Stimulated activated CD8-positive, alpha-beta memory T cell treated with anti-CD3 and anti-CD28 coated beads, Interleukin-2, amount 100 ng/mL, for 48 hours (primary cell): ENCODE measurements around the gene YDJC.
"Not testable (repeated sequence)": the region's sequence is repeated elsewhere in the genome, so short reads cannot be mapped to it uniquely, and the experiment has no call there.

Experiments
- DNase-seq, 2 donors: peaks; one replicate each; pipeline ENCODE4 v3.0.0-alpha.2; 2020; ENCODE audit warnings: low read depth in 2 of 2

Gene YDJC

GRCh38 chr22:21651521-21652009 lies 21.7 kb upstream of the YDJC start:
- no peak for DNase-seq

DNA sequence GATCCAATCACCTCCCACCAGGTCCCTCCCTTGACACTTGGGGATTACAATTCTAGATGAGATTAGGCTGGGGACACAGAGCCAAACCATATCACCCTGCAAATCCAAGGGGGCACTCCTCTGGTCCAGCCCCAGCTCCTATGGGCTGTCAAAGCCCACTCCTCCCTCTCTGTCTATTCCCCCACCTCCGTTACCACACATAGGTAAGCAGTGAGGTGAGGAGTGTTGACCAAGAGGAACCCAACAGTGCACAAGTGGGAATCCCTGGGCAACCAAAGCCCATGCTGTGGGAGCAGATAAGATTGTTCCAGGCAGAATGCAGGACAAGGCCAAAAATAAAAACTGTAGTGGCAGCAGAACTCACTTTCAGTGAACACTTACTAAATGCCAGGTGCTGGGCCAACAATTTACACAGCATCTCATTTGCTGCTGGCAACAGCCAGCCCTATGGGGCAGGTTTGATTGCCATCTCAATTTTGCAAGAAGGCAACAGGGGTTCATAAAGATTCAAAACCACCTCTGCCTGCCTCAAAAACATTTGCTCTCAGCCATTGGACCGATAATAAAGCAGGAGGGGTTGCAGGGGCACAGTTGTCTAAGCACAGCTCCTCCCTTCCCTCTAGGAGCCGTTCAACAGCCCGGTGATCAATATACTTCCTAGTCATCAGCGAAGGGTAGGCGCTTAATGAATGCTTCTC lies 21.1 kb upstream of the YDJC start:
- DNase-seq, result no peak

GRCh38 chr22:21650280-21650679 lies 20.5 kb upstream of the YDJC start:
- no peak for DNase-seq

DNA sequence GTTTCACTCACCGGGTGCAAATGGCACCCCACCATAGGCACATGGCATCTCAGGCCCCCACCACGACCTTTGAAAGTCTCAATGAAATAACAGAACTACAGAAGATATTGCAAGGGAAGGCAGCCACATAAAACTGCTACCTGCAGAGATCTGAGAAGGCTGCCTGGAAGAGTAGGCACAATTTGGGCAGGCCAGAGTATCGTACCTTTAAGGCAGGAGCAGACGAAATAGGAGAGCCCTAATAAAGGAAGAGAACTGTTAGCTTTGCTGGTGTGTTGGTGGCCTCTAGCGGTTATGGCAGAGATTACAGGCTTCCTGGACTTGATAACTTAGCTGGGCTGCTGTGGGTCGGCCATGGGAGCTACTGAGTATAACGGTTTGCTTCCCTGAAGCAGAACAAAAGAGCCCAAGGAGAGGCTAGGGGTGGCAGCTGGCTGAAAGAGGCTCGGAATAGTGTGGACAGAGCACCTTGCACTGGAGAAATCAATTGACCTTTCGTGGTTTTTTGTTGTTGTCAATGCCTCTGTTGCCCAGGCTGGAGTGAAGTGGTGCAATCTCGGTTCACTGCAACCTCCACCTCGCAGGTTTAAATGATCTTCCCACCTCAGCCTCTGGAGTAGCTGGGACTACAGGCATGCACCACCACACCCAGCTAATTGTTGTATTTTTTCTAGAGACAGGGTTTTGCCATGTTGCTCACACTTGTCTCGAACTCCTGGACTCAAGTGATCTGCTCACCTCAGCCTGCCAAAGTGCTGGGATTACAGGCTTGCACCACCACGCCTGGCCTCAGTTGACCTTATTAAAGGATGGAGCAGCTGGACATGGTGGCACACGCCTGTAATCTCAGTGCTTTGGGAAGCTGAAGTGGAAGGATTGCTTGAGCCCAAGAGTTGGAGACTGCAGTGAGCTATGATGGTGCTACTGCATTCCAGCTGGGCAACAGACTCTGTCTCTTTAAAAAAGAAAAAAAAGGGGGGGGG lies 17.1 kb upstream of the YDJC start:
- DNase-seq, result peak; percentile 32 to 65

DNA sequence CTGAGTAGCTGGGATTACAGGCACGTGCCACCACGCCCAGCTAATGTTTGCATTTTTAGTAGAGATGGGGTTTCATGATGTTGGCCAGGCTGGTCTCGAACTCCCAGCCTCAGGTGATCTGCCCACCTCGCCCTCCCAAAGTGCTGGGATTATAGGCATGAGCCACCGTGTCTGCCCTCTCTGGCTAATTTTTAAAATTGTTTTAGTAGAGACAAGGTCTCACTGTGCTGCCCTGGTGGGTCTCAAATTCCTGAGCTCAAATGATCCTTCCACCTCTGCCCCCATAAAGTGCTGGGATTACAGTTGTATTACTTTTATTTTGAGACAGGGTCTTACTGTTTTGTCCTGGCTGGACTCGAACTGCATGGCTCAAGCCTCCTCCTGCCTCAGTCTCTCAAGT lies 15.7 kb upstream of the YDJC start:
- DNase-seq, result not testable (repeated sequence)

GRCh38 chr22:21643533-21644357 lies 13.9 kb upstream of the YDJC start:
- DNase-seq, result no peak

GRCh38 chr22:21642584-21643448 lies 13.0 kb upstream of the YDJC start:
- DNase-seq, result peak; percentile 36 to 46

- DNase-seq, result peak; percentile 96 to 98
Measured at GRCh38 chr22:21641789-21642583, 12.2 kb upstream of the YDJC start, which contains the start of gene SDF2L1. Gene SDF2L1, plus strand, starts transcription at chr22:21642302. Its CDS starts 35 bp downstream, at chr22:21642337.

GRCh38 chr22:21641417-21641788 lies 11.6 kb upstream of the YDJC start:
- DNase-seq, result no peak

DNA sequence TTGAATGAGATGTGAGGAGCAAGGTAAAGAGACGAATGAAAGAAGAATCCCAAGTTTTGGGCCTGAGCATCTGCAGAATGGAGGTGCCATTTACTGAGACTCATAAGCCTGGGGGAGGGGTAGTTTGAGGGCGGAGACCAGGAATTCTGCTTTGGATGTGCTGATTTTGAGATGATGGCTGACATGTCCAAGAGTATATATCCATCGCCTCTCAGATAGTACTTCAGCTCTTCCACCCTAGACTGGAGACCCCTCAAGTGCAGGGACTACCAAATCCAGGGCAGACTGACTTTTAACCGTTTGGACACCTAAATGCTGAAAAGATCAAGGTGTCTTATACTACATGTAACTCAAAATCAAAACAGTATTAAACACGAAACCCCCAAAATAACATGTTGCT lies 11.0 kb upstream of the YDJC start:
- no peak for DNase-seq

- DNase-seq, result no peak
Measured at GRCh38 chr22:21639359-21639758, 9.5 kb upstream of the YDJC start.

- DNase-seq, result not testable (repeated sequence)
Measured at GRCh38 chr22:21637450-21637849, 7.6 kb upstream of the YDJC start.

GRCh38 chr22:21636629-21637218 lies 6.9 kb upstream of the YDJC start:
- DNase-seq, result no peak

- no peak for DNase-seq
Measured at GRCh38 chr22:21635771-21636510, 6.1 kb upstream of the YDJC start.

DNA sequence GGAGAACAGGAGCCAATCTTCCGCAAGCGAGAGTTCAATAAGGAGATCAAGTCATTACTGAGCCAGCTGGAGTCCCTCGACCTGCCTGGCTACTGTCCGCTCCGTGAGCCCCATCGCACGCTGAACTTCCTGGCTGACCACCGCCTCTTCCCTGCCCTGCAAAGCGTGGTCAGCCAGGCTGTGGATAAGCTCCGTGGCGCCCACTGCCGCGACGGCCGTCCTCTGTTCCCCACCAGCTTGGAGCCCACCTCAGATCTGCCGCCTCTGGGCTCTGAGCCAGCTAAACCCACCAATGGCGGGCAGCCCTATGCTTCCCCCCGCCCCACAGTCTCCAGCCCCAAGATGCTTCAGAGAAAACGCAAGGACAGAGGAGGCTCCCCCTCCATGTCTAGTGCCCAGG lies 5.0 kb upstream of the YDJC start:
- DNase-seq, result no peak

GRCh38 chr22:21634081-21634480 lies 4.3 kb upstream of the YDJC start:
- DNase-seq, result no peak

GRCh38 chr22:21633481-21633880 lies 3.7 kb upstream of the YDJC start:
- no peak for DNase-seq

GRCh38 chr22:21632931-21633330 lies 3.1 kb upstream of the YDJC start:
- DNase-seq, result no peak
